Muscle of leg (tissue), 11 donors: ENCODE data around the gene CDH23. TPM values are rescaled to one million over a fixed set of nuclear protein-coding genes. Genes with fewer than 3 reads are reported as not detected.
A peak's percentile ranks its signal among the peaks of the same experiment; 100 is the strongest.

ENCODE experiments used
- DNase-seq: peaks from one replicate; pipeline ENCODE4 v3.0.0; 2013
- H3K27ac ChIP-seq: one replicate; pipeline ENCODE4 v1.5.1; 2013; ENCODE audit warnings: mild to moderate bottlenecking, low read length, control low read depth
- H3K27me3 ChIP-seq: one replicate; pipeline ENCODE4 v1.6.1; 2013; ENCODE audit warnings: low read length; ENCODE audit not compliant: control insufficient read depth, insufficient read depth
- H3K36me3 ChIP-seq: one replicate; pipeline ENCODE4 v1.6.1; 2013; ENCODE audit warnings: low read length; ENCODE audit not compliant: control insufficient read depth, insufficient read depth
- H3K4me1 ChIP-seq: one replicate; pipeline ENCODE4 v1.6.1; 2013; ENCODE audit warnings: low read length; ENCODE audit not compliant: control insufficient read depth, insufficient read depth
- H3K4me3 ChIP-seq: one replicate; pipeline ENCODE4 v1.5.1; 2013; ENCODE audit warnings: low read length, control low read depth
- H3K9me3 ChIP-seq: replicated peaks from 2 replicates; pipeline ENCODE4 v1.6.1; 2013; ENCODE audit warnings: low read depth, low read length; ENCODE audit not compliant: control insufficient read depth
- WGBS: methylation state at CpG from one replicate; pipeline ENCODE4 v1.1.5; 2013; ENCODE audit warnings: missing lambda C conversion rate; ENCODE audit not compliant: insufficient coverage; 5-methylcytosine and 5-hydroxymethylcytosine counted together
- polyA plus RNA-seq, 8 donors: library from polyadenylated mRNA; unstranded; fragments of 120-200 nt; gene quantifications; one replicate each; pipeline versions ENCODE4 v1.2.1 to v1.2.3, GENCODE V29; 2013; ENCODE audit warnings: inconsistent platforms in 1 of 8, low replicate concordance in 1 of 8; ENCODE audit not compliant: insufficient read length in 8 of 8, insufficient read depth in 1 of 8
- total RNA-seq: library from RNA; stranded (reverse); fragments of 120-200 nt; gene quantifications from one replicate; pipeline ENCODE4 v1.2.4, GENCODE V29; 2013

Gene CDH23
- total and polyA plus RNA-seq, 9 donors = 3.4 to 5.7 (median 4.9) TPM

DNA sequence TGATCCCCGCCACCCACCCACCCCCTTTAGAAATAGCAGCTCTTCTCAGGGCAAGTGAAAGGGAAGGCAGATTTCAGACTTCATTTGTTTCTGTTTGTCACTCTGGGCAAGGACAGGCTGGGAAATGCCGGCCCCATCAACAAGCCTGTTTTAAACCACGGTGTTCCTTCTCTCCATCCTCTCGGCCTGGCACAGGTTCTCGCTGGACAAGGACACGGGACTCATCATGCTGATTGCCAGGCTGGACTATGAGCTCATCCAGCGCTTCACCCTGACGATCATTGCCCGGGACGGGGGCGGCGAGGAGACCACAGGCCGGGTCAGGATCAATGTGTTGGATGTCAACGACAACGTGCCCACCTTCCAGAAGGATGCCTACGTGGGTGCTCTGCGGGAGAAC is 280.5 kb downstream of the CDH23 start:
- no peaks in the 10 kb centered on the region for H3K9me3 ChIP-seq
- peaks cover 2% of the 10 kb centered on the region for H3K27me3 ChIP-seq
- H3K4me1 ChIP-seq = no peaks in the 10 kb centered on the region
- H3K4me3 ChIP-seq = no peak overlapping the region
- no peak for DNase-seq
- H3K27ac ChIP-seq = no peak overlapping the region
- 88% methylated on average over 16 of the region's 17 CpGs for WGBS
- no peaks in the 10 kb centered on the region for H3K36me3 ChIP-seq

DNA sequence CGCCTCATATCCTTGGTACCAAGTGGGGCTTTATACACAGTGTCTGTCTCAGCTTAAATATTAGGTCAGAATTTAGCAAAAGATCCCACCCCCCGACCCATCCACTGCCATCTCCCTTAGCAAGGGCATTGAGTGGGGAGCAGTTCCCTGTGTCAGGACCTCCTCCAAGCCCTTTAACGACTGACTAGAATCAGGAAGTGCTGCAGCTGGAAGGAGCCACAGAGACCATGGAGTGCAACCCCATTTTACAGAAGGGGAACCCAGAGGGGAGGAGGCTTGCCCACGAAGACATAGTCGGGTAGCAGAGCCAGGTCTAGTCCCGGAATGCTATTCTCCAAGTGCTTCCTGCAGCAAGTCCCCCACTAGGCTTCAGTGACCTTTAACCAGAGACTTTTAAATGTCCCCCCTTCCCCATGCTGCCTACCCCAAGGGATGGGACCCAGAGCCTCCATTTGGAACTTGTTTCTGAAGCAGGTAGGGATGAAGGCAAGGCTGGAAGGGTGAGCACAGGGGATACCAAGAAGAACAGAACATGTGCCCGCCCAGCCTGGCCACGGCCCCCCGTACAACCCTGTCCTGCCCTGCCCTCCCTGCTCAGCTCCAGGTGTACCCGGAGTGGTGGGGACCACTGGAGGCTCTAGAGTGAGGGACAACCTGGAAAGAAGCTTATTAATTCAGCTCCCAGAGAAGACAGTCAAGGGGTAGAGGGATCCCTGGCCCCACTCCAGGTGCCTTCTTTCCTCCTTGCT is 281.5 kb downstream of the CDH23 start:
- Histone ChIP-seq H3K27ac (no peak overlapping the region), H3K36me3 (no peaks in the 10 kb centered on the region), H3K4me3 (no peak overlapping the region), H3K27me3 (peaks cover 2% of the 10 kb centered on the region), H3K4me1 (no peaks in the 10 kb centered on the region), H3K9me3 (no peaks in the 10 kb centered on the region)
- WGBS = 84% methylated on average over 5 of the region's 10 CpGs
- no peak for DNase-seq

DNA sequence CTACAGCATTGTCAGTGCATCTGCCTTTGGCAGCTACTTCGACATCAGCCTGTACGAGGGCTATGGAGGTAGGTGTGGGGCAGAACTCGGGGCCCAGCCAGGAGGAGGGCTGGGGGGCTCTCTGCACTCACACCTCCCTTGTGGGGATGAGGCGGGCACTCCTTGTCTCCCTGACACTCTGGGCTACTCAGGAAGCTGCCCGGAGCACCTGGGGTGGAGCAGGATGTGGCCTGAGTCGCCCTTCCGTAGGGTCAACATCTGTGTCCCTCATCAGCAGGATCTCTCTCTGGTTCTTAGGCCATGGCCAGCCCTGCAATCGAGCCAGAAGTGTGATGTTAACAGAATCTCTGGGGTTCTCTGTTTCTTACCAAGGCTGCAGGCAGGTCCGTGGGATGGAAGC is 282.7 kb downstream of the CDH23 start:
- H3K36me3 ChIP-seq = no peaks in the 10 kb centered on the region
- DNase-seq = peak; percentile 23
- 50% methylated on average over 8 of the region's 9 CpGs for WGBS
- H3K9me3 ChIP-seq = no peaks in the 10 kb centered on the region
- peaks cover 2% of the 10 kb centered on the region for H3K4me1 ChIP-seq
- H3K4me3 ChIP-seq = no peak overlapping the region
- no peaks in the 10 kb centered on the region for H3K27me3 ChIP-seq
- no peak overlapping the region for H3K27ac ChIP-seq

DNA sequence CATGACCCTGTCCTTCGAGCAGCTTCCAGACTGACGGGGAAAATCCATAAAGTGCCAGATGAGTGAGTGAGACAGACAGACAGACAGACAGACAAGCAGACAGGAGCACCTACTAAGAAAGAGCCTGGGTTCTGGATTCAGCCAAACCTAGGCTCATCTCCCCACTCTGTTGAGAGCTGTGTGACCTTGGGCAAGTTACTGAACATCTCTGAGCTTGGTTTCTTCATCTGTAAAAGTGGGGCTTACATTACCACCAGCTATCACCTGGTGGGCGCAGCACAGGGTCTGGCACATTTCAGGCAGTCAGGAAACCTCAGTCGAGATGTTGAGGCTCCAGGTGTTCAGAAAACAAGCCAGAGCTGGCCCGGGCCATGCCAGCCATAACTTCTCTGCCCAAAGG is 285.3 kb downstream of the CDH23 start:
- Histone ChIP-seq H3K36me3 (no peaks in the 10 kb centered on the region), H3K27me3 (no peaks in the 10 kb centered on the region), H3K4me3 (no peak overlapping the region), H3K9me3 (no peaks in the 10 kb centered on the region), H3K27ac (no peak overlapping the region), H3K4me1 (peaks cover 13% of the 10 kb centered on the region)
- WGBS = 87% methylated on average over 5 of the region's 5 CpGs
- no peak for DNase-seq

DNA sequence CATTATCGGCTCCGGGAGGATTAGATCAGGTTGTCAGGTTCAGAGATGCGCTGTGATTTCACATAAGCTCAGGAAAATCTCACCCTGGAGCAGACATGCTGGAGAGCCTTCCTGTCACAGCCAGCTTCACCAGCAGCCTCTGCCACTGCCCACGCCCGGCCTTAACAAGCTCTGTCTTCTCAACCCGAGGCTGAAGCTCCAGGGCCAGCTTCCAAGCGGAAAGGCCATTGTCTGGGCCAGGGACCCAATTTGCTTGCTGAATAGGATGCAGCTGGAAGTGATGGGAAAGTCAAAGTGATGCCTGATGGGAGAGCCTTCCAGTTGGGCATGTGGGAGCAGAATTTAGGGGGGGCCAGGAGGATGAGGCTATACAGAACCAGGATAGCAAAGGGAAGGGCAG is 286.6 kb downstream of the CDH23 start:
- Histone ChIP-seq H3K4me1 (peaks cover 18% of the 10 kb centered on the region), H3K27me3 (no peaks in the 10 kb centered on the region), H3K27ac (no peak overlapping the region), H3K9me3 (no peaks in the 10 kb centered on the region), H3K4me3 (no peak overlapping the region), H3K36me3 (no peaks in the 10 kb centered on the region)
- WGBS = 59% methylated on average over 7 of the region's 7 CpGs
- no peak for DNase-seq

DNA sequence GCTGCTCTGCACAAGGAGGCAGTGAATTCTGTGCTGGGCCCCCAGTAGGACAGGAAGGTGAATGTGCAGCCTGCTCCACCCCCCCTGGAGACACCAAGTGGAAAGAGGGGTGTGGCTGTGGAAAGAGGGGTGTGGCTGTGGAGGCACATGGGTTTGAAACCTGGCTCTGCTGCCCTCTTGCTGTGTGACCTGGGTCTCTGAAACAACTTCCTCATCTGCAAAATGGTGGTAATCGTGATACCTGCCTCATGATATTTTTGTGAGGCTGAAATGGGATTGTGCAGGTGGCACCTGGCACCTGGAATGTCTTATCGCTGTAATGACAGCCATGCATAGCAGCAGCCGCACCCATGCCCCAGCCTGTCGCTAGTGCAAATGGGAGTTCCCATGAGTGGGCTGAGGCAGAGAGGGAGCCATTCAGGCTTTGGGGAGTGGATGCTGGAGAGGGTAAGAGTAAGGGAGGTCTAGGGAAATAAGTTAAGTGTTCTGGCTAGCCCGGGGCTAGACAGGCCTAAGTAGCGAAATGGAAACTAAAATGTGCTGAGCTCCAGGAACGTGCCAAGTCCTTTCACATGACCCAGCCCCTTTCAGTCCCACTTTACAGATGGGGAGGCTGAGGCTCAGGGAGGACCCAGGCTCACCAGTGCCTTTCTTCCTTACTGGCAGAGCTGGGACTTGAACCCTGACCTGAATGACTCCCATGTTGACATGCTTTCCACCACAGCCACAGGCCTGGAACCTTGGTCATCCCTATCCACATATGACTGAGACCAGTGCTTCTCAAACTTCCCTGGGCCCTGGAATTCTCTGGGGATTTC is 287.8 kb downstream of the CDH23 start:
- Histone ChIP-seq H3K27me3 (no peaks in the 10 kb centered on the region), H3K4me3 (no peak overlapping the region), H3K4me1 (peaks cover 18% of the 10 kb centered on the region), H3K9me3 (peaks cover 2% of the 10 kb centered on the region), H3K27ac (no peak overlapping the region), H3K36me3 (no peaks in the 10 kb centered on the region)
- WGBS = 84% methylated on average over 4 of the region's 7 CpGs
- no peak for DNase-seq

DNA sequence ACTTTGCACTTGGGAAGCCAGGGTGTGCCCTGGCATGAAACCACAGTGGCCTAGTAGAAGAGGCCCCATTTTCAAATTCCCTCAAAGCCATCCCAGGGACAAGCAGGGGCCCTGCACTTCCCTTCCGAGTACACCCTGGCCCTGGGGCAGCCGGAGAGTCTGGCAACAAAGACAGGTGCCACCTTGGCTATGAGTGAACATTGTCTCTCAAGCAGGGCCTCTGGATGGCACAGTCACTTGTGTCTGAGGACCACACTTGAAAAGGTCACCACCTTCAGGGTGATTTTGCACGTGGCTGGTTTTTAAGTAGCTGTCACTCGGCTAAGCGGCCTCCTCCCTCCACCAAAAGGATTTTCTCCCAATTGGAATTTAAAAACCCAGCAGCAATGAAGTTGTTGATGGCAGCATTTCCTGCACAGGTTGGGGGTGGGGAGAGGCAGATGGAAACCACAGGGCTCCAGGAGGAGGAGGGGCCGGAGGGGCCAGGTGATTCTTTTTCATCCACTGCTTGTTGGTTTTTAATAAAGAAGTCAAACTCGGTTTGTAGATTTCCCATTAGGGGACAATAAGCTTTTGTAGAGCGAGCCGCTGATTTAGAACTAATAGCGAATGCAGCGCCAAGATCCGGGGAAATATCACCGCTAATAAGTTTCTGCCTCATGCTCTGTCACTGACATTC is 289.0 kb downstream of the CDH23 start:
- Histone ChIP-seq H3K4me1 (peaks cover 18% of the 10 kb centered on the region), H3K36me3 (no peaks in the 10 kb centered on the region), H3K27ac (no peak overlapping the region), H3K27me3 (no peaks in the 10 kb centered on the region), H3K9me3 (peaks cover 2% of the 10 kb centered on the region), H3K4me3 (no peak overlapping the region)
- 66% methylated on average over 10 of the region's 13 CpGs for WGBS
- DNase-seq = no peak

DNA sequence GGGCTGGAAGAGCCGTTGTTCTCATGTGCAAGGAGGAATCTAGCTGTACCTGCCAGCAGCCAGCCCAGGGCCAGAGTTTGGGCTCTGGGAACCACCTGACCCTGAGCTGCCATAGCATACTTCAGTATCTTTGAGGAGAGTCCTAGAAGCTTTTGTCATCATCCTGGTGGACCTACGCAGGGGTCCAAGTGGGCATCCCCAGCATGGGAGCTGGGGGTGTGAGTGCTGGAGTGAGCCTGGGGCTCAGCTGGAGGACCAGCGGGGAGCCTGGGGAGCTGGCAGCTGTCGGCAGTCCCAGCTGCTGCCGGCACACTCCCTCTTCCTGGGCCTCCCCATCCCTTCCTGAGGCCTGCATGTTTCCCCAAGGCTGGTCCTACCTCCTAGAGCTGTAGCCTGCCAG is 290.4 kb downstream of the CDH23 start:
- Histone ChIP-seq H3K4me1 (peaks cover 18% of the 10 kb centered on the region), H3K4me3 (no peak overlapping the region), H3K27me3 (no peaks in the 10 kb centered on the region), H3K36me3 (no peaks in the 10 kb centered on the region), H3K9me3 (peaks cover 5% of the 10 kb centered on the region), H3K27ac (no peak overlapping the region)
- no peak for DNase-seq
- 35% methylated on average over 5 of the region's 5 CpGs for WGBS

DNA sequence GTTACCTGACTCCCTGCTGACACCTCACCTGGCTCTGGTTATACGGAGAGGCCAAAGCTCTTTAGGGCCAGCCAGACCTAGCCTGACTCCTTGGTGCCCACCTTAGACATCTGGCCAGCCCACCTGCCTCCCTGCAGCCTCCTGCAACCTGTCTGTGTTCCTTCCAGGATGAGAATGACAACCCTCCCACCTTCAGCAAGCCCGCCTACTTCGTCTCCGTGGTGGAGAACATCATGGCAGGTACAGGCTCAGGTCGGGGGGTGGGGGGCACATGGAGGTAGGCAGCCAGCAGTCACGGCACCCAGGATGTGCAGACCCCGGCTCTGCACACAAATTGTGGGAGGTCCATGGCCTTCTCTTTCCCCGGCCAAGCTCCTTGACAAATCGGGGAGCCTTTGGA is 290.8 kb downstream of the CDH23 start:
- no peaks in the 10 kb centered on the region for H3K36me3 ChIP-seq
- 63% methylated on average over 4 of the region's 9 CpGs for WGBS
- H3K27ac ChIP-seq = no peak overlapping the region
- H3K4me3 ChIP-seq = no peak overlapping the region
- peaks cover 18% of the 10 kb centered on the region for H3K4me1 ChIP-seq
- H3K9me3 ChIP-seq = peaks cover 5% of the 10 kb centered on the region
- no peaks in the 10 kb centered on the region for H3K27me3 ChIP-seq
- no peak for DNase-seq

DNA sequence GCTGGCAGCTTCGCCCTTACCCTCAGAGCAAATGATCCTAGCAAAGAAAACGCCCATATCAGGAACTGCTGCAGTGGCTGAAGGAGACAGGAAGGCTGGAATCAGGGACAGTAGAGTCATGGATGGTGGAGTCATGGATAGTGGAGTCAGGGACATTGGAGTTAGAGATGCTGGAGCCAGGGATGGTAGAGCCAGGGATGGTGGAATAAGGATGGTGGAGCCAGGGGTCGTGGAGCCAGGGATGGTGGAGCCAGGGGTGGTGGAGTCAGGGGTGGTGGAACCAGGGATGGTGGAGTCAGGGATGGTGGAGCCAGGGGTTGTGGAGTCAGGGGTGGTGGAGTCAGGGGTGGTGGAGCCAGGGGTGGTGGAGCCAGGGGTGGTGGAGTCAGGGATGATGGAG is 291.5 kb downstream of the CDH23 start:
- no peaks in the 10 kb centered on the region for H3K36me3 ChIP-seq
- 100% methylated on average over 2 of the region's 3 CpGs for WGBS
- no peaks in the 10 kb centered on the region for H3K27me3 ChIP-seq
- peaks cover 5% of the 10 kb centered on the region for H3K9me3 ChIP-seq
- no peak for DNase-seq
- H3K27ac ChIP-seq = no peak overlapping the region
- no peak overlapping the region for H3K4me3 ChIP-seq
- H3K4me1 ChIP-seq = peaks cover 18% of the 10 kb centered on the region
